ENCODE data around the gene GALNS.
"Not testable (repeated sequence)": the region's sequence is repeated elsewhere in the genome, so short reads cannot be mapped to it uniquely, and the experiment has no call there.

GALNS gene

DNA sequence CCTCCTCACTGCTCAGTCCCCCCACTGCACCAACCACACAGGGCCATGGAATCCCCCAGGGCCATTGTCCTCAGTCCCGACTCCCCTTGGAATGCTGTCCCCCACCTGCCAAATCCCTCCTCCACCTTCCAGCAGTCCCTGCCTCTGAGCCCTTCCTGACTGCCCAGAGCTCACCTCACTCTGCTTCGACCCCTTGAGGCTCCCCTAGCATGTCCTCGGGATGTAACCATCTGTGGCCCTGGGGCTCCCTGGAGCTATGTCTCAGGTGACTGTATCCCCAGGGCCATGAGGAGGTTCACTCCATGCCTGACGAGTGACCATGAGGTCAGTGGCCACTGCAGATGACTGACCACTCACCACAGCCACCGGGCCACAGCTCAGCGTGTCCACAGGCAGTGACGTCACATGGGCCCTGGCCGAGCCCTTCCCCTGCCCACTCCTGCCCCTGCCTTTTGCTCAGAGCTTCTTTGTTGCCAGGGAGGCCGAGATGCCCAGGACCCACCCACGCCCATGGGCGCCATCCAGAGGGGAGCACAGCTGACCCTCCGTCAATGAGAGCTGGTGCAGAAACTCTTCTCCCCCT is 64.0 kb downstream of the GALNS start:
- TF ChIP-seq, protein P1, sequence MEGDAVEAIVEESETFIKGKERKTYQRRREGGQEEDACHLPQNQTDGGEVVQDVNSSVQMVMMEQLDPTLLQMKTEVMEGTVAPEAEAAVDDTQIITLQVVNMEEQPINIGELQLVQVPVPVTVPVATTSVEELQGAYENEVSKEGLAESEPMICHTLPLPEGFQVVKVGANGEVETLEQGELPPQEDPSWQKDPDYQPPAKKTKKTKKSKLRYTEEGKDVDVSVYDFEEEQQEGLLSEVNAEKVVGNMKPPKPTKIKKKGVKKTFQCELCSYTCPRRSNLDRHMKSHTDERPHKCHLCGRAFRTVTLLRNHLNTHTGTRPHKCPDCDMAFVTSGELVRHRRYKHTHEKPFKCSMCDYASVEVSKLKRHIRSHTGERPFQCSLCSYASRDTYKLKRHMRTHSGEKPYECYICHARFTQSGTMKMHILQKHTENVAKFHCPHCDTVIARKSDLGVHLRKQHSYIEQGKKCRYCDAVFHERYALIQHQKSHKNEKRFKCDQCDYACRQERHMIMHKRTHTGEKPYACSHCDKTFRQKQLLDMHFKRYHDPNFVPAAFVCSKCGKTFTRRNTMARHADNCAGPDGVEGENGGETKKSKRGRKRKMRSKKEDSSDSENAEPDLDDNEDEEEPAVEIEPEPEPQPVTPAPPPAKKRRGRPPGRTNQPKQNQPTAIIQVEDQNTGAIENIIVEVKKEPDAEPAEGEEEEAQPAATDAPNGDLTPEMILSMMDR (IDR thresholded peaks at IDR 0.05; ENCODE audit: borderline replicate concordance, insufficient read depth, low read depth, low read length), result no peak
- H3K4me3 ChIP-seq (ENCODE audit: low read depth, low read length), result no peak overlapping the region

DNA sequence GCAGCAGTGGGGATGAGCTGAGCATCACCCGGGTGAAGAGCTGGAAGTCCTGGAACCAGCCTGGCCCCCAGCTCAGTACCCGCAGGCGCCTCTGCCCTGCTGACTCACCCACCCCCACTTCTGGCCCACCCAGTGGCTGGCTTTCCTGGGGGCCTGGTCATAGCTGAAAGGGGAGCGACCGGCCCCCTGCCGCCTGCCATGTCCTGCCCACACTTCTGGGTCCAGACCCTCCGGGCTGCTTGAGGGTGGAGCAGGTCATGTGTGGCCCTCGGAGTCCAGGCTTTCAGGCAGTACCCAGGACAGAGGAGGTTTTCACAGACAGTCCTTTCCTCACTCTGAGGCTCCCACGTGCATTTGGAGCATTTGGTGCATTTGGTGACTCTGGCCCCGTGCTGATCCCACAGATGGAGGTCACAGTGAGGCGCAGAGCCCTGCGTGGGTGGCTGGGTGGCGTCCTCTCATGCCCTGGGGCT is 64.6 kb downstream of the GALNS start:
- TF ChIP-seq, protein P1 (IDR thresholded peaks at IDR 0.05; ENCODE audit: borderline replicate concordance, insufficient read depth, low read depth, low read length), result no peak
- H3K4me3 ChIP-seq (ENCODE audit: low read depth, low read length), result no peak overlapping the region

DNA sequence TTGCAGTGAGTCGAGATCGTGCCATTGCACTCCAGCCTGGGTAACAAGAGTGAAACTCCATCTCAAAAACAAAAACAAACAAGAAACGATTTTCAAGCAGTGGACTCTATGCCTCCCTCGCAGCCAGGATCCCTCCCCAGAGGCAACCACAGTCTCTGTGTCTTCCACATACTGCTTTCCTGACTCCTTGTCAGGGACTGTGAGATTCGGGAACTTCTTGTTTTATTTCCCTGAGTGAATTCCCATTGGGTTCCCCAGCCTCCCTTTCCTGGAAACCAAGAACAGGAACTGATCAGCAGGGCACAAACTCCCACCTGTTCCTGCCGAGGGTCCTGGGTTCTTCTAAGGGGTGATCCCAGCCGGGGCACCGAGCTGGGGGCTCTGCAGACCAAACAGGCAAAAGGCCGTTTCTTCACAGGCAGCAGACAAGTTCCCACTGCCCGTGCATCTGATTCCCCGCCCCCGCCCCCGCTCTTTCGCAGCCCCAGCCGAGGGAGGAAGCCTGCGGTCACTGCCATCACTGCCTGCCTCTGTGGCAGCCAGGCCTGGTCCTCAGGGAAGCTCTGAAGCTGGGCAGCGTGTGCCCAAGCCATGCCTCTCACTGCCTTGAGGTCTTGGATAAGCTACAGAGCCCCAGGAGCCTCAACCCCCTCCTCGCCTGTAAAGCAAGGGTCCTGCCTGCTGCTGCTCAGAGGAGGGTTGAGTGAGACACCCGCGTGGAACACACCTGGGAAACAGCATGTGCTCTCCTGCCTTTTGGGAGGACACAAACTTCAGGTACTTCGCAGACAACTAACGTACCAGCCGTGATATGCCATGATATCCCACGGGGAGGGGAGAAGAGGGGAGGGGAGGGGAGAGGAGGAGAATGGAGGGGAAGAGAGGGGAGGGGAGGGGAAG is 66.2 kb downstream of the GALNS start:
- TF ChIP-seq, protein P1 (IDR thresholded peaks at IDR 0.05; ENCODE audit: borderline replicate concordance, insufficient read depth, low read depth, low read length), result no peak
- H3K4me3 ChIP-seq (ENCODE audit: low read depth, low read length), result no peak overlapping the region

DNA sequence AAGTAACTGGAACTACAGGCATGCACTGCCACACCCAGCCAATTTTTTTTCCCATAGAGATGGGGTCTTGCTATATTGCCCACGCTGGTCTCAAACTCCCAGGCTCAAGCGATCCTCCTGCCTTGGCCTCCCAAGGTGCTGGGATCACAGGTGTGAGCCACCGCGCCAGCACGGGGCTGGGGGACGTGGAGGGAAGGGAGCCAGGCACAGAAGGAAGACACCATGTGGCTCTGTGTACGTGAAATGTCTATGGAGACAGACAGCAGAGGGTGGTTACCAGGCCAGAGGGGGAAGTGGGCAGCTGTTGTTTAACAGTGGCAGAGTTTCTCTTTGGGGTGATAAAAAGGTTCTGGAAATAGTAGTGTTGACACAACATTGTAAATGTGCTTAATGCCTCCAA is 67.2 kb downstream of the GALNS start:
- TF ChIP-seq, protein P1 (IDR thresholded peaks at IDR 0.05; ENCODE audit: borderline replicate concordance, insufficient read depth, low read depth, low read length), result no peak
- no peak overlapping the region for H3K4me3 ChIP-seq (ENCODE audit: low read depth, low read length)

DNA sequence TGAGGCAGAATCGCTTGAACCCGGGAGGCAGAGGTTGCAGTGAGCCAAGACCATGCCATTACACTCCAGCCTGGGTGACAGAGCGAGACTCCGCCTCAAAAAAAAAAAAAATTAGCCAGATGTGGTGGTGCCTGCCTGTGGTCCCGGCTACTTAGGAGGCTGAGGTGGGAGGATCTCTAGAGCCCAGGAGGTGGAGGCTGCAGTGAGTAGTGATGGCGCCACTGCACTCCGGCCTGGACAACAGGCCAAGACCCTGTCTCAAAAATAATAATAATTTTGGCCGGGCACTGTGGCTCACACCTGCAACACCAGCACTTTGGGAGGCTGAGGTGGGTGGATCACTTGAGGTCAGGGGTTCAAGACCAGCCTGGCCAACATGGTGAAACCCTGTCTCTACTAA is 68.0 kb downstream of the GALNS start:
- H3K4me3 ChIP-seq (ENCODE audit: low read depth, low read length), result not testable (repeated sequence)

DNA sequence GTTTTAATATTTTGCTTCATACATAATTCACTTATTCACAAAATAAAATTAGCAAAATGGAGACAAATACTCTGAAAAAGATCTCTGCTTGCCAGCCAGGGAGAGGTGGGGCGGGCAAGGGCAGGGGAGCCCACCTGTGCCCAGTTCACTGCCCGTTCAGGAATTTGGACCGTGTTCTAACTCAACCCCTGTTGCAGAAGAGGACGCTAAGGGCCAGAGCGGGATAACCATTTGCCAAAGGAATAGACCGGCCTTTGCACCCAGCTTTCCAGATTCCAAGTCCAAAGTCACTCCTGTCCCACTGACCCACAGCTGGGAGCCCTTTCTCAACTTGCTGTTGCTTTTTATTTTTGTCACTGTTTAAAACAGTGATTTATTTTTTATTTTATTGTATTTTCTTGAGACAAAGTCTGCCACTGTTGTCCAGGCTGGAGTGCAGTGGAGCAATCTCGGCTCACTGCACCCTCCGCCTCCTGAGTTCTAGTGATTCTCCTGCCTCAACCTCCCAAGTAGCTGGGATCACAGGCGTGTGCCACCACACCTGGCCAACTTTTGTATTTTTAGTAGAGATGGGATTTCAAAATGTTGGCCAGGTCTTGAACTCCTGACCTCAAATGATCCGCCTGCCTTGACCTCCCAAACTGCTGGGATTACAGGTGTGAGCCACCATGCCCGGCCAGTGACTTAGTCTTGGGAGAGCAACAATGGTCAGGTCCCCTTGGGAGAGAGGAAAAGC is 69.0 kb downstream of the GALNS start:
- no peak overlapping the region for H3K4me3 ChIP-seq (ENCODE audit: low read depth, low read length)
- TF ChIP-seq, protein P1 (IDR thresholded peaks at IDR 0.05; ENCODE audit: borderline replicate concordance, insufficient read depth, low read depth, low read length), result no peak

DNA sequence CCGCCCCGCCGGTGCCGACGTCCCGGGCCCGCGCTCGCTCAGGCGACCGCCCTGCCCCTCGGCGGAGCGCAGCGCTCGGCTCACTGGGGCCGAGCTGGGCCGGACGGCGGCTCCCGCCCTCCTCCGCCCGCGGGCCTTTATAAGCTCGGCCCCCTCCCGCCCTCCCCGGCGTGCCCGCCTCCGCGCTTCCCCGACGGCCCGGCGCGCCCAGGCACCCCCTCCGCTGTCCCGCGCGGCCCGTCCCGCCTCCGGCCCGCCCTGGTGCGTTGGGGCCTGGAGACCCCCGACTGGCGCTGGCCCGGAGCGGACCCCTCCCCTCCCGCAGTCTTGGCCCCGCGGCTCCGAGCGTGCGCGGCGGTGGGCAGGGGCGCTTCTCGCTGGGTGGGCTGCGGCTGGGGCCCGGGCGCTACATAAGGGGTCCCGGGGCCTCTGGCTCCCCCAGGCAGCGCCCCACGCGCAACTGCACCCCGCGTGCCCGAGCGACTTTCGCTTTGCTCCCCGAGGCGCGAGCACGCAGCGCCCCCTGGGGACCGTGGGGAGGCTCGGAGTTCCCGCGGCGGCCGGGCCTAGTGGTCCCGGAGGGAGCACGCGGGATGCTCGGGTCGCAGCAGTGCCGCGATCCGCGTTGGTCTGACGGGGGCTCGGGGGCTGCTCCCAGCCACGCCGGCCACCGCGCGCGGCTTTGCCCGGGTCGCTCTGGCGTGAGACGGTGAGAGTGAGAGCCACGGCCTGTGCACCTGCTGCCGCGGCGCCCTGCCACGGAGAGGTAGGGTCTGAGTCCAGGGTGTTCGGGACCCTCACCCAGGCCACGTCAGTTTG is 71.4 kb downstream of the GALNS start, which contains the start of gene PIEZO1:
Gene PIEZO1 (minus strand): TSS at position 115 of the 819 bp plus-strand sequence. CDS start 256 bp downstream, outside the sequence.
- TF ChIP-seq, protein P1 (IDR thresholded peaks at IDR 0.05; ENCODE audit: borderline replicate concordance, insufficient read depth, low read depth, low read length), result peak; percentile 95
- H3K4me3 ChIP-seq (ENCODE audit: low read depth, low read length), result peak within 1 kb of the TSS; percentile 81
